ENCODE data around the gene FXYD1. TPM values are rescaled to one million over a fixed set of nuclear protein-coding genes. Genes with fewer than 3 reads are reported as not detected.

The FXYD1 gene
- 0.21 TPM for polyA plus RNA-seq (2012; ENCODE audit: low read depth, missing spikeins)

DNA sequence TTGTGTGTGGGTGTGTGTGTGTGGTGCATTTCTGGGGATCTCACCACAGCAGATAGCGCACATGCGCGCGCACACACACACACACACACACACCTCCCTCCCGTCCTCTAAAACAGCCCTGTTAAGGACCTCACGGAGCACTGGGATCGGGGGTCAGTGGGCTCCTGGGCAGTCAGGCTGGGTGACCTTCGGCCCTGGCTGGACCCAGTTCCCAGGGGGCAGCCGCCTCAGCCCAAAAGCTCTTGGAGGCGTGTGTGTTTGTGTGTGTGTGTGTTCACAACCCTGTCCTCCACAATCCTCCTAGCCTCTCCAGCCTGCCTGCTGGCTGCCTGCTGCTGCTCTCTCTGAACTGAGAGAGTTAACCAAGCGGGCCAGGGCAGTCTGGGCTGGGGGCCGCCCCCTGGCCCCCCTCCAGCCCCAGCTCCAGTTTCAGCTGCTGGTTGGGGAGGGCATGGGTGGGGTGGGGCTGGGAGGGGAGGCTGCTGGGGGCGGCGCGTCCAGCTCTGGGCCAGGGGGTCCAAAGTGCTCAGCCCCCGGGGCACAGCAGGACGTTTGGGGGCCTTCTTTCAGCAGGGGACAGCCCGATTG is at the start of gene FXYD1:
Gene FXYD1 (plus strand): TSS at position 520 of the 588 bp plus-strand sequence. CDS start 1,256 bp downstream, outside the sequence.
- no peak for FAIRE-seq
- no peak for TF ChIP-seq TAF1 (IDR thresholded peaks at IDR 0.05; ENCODE audit: low read depth, low read length)
- TF ChIP-seq POLR2A (IDR thresholded peaks at IDR 0.05; ENCODE audit: low read depth, low read length) = no peak
- no peak for TF ChIP-seq POU2F2 (IDR thresholded peaks at IDR 0.05; ENCODE audit: low read depth, low read length)
- no peak for TF ChIP-seq SPI1 (IDR thresholded peaks at IDR 0.05; ENCODE audit: low read depth, low read length)
- TF ChIP-seq POLR2AphosphoS5 (IDR thresholded peaks at IDR 0.05; ENCODE audit: low read depth, low read length) = no peak
- TF ChIP-seq PAX5 (IDR thresholded peaks at IDR 0.05; ENCODE audit: insufficient read depth, low read length, severe bottlenecking) = no peak
- no peak for DNase-seq (ENCODE audit: insufficient read length, low spot score)

DNA sequence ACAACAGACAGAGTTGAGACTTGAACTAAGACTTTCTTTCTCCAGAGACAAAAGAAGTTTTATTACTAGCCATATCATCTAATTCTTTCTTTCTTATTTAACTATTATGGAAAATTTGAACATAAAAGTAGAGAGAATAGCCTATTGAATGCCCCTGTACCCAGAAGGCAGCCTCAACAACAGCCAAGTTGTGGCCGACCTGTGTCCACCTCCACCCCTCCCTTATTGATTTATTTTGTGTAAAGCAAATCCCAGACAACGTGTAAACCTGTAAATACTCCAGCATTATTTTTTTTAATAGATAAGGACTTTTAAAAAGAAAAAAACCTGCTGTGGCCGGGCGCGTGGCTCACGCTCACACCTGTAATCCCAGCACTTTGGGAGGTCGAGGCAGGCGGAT is 49.1 kb upstream of the FXYD1 start:
- DNase-seq (ENCODE audit: insufficient read length, low spot score) (no peak), FAIRE-seq (no peak)
- TF ChIP-seq SPI1 (IDR thresholded peaks at IDR 0.05; ENCODE audit: low read depth, low read length) = no peak
- no peak for TF ChIP-seq TAF1 (IDR thresholded peaks at IDR 0.05; ENCODE audit: low read depth, low read length)
- TF ChIP-seq PAX5 (IDR thresholded peaks at IDR 0.05; ENCODE audit: insufficient read depth, low read length, severe bottlenecking) = no peak

DNA sequence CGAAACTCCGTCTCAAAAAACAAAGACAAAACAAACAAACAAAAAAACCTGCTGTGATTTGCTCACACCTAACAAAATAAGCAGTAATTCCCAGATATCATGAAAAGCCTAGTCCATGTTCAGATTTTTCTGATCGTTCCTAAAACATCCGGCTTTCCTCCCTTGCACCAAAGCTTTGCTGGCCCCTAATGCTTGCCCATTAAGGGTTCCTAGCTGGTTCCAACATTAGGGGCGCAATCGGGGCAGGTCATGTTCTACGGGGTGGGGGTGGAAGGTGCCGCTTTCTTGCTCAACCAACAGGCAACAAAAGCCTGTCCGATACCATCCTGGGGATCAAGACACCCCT is 48.5 kb upstream of the FXYD1 start:
- TF ChIP-seq TAF1 (IDR thresholded peaks at IDR 0.05; ENCODE audit: low read depth, low read length) (no peak), SPI1 (IDR thresholded peaks at IDR 0.05; ENCODE audit: low read depth, low read length) (no peak), POLR2A (IDR thresholded peaks at IDR 0.05; ENCODE audit: low read depth, low read length) (no peak), POU2F2 (IDR thresholded peaks at IDR 0.05; ENCODE audit: low read depth, low read length) (no peak), POLR2AphosphoS5 (IDR thresholded peaks at IDR 0.05; ENCODE audit: low read depth, low read length) (no peak), PAX5 (IDR thresholded peaks at IDR 0.05; ENCODE audit: insufficient read depth, low read length, severe bottlenecking) (no peak)
- FAIRE-seq = no peak
- DNase-seq (ENCODE audit: insufficient read length, low spot score) = no peak

DNA sequence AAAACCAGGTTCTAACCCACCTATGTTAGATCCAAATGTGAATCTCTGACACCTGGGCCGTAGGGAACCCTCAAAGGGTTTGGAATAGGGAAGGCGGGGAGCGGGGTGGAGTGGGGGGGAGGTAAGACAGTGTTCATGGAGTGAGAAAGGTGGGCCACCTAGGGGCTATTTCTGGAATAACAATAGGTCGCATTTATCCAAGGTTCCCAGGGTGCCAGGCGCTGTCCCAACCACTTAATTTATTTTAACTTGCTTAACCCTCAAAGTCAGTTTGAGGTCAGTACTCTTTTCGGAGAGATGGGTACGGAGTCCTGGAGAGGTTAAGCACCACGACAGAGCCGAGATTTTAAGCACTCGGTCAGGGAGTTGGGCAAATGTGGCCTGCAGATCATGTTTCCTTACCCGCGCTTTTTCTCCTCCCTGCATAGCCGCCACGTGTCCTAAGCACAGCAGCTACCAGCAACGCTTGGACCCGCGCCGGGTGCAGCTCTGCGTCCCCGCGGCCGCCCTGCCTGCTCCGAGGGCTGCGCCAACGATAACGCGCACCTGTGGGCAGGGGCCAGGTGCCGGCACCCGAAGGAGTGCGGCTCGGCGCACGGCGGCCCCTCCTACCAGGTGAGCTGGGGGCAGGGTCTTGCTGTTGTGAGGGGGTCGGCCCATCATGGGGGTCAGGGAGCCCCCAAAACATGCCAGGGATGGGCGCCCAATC is 48.0 kb upstream of the FXYD1 start:
- DNase-seq (ENCODE audit: insufficient read length, low spot score) (peak; percentile 61), FAIRE-seq (no peak)
- no peak for TF ChIP-seq TAF1 (IDR thresholded peaks at IDR 0.05; ENCODE audit: low read depth, low read length)

DNA sequence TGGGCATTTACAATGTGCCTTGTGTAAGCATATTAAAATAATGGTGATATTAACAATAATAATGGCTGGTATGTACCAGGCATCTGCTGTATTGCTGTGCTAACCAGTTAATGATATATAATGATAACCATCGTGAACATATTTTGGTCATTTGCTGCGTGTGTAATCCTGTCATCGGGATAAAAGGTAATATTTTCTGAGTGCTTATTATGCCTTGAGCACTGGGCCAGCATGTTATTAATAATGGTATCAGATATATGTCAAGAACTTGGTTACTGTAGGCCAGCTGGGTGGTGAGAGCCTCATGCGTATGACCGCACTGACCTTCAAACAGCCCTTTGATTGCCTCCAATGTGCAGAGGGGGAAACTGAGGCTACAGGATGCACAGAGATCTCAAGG is 45.2 kb upstream of the FXYD1 start:
- DNase-seq (ENCODE audit: insufficient read length, low spot score) (no peak), FAIRE-seq (no peak)
- TF ChIP-seq POLR2AphosphoS5 (IDR thresholded peaks at IDR 0.05; ENCODE audit: low read depth, low read length) (no peak), POU2F2 (IDR thresholded peaks at IDR 0.05; ENCODE audit: low read depth, low read length) (no peak), SPI1 (IDR thresholded peaks at IDR 0.05; ENCODE audit: low read depth, low read length) (no peak), POLR2A (IDR thresholded peaks at IDR 0.05; ENCODE audit: low read depth, low read length) (no peak), TAF1 (IDR thresholded peaks at IDR 0.05; ENCODE audit: low read depth, low read length) (no peak), PAX5 (IDR thresholded peaks at IDR 0.05; ENCODE audit: insufficient read depth, low read length, severe bottlenecking) (no peak)

DNA sequence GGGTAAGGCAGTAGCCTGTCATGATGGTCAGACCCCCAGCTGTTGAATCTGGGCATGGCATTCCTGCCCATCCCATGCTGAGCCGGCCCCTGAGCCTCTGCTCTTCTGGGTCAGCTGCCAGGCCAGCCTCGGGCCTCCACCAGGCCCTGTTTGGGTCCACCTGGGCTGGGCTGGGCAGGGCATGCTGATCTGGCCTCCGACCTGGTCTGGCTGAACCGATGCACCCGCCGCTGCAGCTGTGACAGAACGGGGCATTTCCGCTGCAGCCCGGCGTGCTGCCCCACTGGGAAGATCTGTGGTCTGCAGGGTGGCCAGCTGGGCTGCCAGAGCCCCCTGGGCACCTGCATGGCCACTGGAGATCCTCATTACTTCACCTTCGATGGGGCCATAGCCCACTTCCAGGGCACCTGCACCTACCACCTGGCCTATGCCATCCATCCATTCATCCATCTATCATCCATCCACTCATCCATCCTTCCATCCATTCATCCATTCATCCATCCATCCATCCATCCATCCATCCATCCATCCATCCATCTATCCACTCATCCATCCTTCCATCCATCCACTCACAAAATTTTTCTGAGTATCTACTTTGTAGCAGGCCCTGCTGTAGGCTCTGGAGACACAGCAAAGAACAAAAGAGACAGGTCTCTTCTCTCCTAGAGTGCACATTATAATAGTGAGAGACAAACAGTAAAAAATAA is 44.5 kb upstream of the FXYD1 start:
- TF ChIP-seq TAF1 (IDR thresholded peaks at IDR 0.05; ENCODE audit: low read depth, low read length) (no peak), PAX5 (IDR thresholded peaks at IDR 0.05; ENCODE audit: insufficient read depth, low read length, severe bottlenecking) (no peak), SPI1 (IDR thresholded peaks at IDR 0.05; ENCODE audit: low read depth, low read length) (no peak), POLR2A (IDR thresholded peaks at IDR 0.05; ENCODE audit: low read depth, low read length) (no peak), POU2F2 (IDR thresholded peaks at IDR 0.05; ENCODE audit: low read depth, low read length) (no peak), POLR2AphosphoS5 (IDR thresholded peaks at IDR 0.05; ENCODE audit: low read depth, low read length) (no peak)
- no peak for FAIRE-seq
- DNase-seq (ENCODE audit: insufficient read length, low spot score) = no peak

DNA sequence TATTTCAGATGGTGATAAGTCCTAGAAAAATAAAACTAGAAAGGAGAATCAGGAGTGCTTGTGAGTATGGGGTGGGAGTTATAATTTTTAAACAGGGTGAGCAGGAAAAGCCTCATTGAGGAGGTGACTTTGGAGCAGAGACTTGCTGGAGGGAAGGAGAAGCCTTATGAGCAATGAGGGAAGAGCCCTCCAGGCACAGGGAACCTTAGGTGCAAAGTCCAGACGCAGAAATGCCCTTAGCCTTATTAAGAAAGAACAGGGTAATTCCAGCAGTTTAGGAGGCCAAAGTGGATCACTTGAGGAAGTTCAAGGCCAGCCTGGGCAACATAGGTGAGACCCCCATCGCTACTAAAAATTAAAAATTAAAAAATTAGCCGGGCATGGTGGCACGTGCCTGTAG is 44.0 kb upstream of the FXYD1 start:
- DNase-seq (ENCODE audit: insufficient read length, low spot score) (no peak), FAIRE-seq (no peak)
- TF ChIP-seq SPI1 (IDR thresholded peaks at IDR 0.05; ENCODE audit: low read depth, low read length) = no peak

DNA sequence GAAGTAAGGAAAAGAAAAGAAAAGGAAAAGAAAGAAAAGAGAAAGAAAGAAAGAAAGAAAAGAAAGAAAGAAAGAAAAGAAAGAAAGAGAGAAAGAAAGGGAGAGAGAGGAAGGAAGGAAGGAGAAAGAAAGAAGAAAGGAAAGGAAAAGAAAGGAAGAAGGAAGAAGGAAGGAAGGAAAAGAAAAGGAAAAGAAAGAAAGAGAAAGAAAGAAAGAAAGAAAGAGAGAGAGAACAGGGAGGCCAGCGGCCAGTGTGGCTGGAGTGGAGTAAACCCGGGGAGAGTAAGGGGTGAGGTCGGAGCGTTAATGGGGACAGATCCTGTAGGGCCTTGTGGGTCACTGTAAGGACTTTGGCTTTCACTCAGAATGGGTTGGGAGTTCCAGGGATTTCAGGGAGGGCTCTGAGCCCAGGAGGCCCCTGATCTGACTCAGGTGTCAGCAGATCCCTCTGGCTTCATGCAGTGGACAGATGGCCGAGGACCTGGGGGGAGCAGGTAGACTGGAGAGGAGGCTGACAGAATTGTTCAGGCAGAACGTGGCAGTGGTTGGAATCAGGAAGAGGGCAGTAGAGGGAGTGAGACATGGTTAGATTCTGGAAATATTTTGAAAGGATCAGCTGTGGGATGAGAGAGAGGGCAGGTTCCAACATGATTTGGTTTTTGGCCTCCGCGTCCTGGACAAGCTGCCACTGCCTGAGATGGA is 42.8 kb upstream of the FXYD1 start:
- no peak for DNase-seq (ENCODE audit: insufficient read length, low spot score)
- TF ChIP-seq SPI1 (IDR thresholded peaks at IDR 0.05; ENCODE audit: low read depth, low read length) (no peak), TAF1 (IDR thresholded peaks at IDR 0.05; ENCODE audit: low read depth, low read length) (no peak)
- FAIRE-seq = no peak

DNA sequence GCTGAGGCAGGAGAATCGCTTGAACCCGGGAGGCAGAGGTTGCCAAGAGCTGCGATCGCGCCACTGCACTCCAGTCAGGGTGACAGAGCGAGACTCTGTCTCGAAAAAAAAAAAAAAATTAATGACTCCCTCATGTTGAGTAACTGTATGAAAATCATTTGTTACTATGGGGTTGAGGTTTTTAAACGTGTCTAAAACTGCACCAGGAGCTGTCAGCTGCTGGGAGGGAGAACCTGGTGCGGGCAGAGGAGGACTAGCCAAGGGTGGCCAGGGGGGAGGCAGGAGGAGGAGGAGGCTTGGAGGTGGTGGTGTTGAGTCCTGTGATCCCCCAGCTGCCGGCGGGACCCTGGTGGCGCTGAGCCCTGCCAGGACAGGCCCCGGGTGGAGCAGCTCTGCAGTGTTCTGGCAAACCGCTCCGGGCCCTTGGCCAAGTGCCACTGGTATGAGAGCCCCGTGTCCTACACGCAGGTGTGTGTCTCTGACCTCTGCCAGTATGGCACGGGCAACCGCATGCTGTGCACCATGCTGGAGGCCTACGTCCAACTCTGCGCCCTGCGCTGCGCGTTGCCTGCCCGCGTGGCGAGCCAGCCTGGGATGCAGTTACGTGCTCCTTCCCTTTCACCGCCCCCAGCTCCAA is 40.1 kb upstream of the FXYD1 start:
- no peak for DNase-seq (ENCODE audit: insufficient read length, low spot score)
- TF ChIP-seq TAF1 (IDR thresholded peaks at IDR 0.05; ENCODE audit: low read depth, low read length) (no peak), PAX5 (IDR thresholded peaks at IDR 0.05; ENCODE audit: insufficient read depth, low read length, severe bottlenecking) (no peak), POLR2A (IDR thresholded peaks at IDR 0.05; ENCODE audit: low read depth, low read length) (no peak), SPI1 (IDR thresholded peaks at IDR 0.05; ENCODE audit: low read depth, low read length) (no peak), POLR2AphosphoS5 (IDR thresholded peaks at IDR 0.05; ENCODE audit: low read depth, low read length) (no peak), POU2F2 (IDR thresholded peaks at IDR 0.05; ENCODE audit: low read depth, low read length) (no peak)
- FAIRE-seq = no peak

Data from GM12891 (cell line).